HCT116 (cell line): Measurements from ENCODE around the gene KRT7.

Experiments
- CTCF ChIP-seq, 3 experiments: fragments of 200-600 bp in 1 of 3; sonication (generic) in 1 of 3; IDR thresholded peaks in 2 of 3; conservative IDR thresholded peaks in 1 of 3; 2 replicates each; pipeline ENCODE4 v1.5.1; 2012 to 2017; ENCODE audit warnings: low read depth in 2 of 3, low read length in 2 of 3, antibody characterized with exemption in 1 of 3, borderline replicate concordance in 1 of 3, control low read depth in 1 of 3, mild to moderate bottlenecking in 1 of 3, mixed read lengths in 1 of 3, mixed run types in 1 of 3, moderate library complexity in 1 of 3; ENCODE audit not compliant: insufficient read depth in 1 of 3
- EZH2 ChIP-seq: fragments of 200-600 bp; sonication (generic); IDR thresholded peaks from 2 replicates; pipeline ENCODE4 v1.6.1; 2017; ENCODE audit warnings: antibody characterized with exemption, mixed run types
- JUND ChIP-seq: IDR thresholded peaks from 2 replicates; pipeline ENCODE4 v1.6.1; 2012
- MAX ChIP-seq: IDR thresholded peaks from 2 replicates; pipeline ENCODE4 v1.6.1; 2012
- REST ChIP-seq: IDR thresholded peaks from 2 replicates; pipeline ENCODE4 v1.6.1; 2012; ENCODE audit warnings: low read depth
- SP1 ChIP-seq: IDR thresholded peaks from 2 replicates; pipeline ENCODE4 v1.6.1; 2012; ENCODE audit warnings: low read depth
- YY1 ChIP-seq: IDR thresholded peaks from 2 replicates; pipeline ENCODE4 v1.6.1; 2011; ENCODE audit warnings: low read length, low read depth, moderate library complexity, mild to moderate bottlenecking; ENCODE audit not compliant: insufficient replicate concordance; ENCODE audit errors: extremely low read depth

GRCh38 chr12:52264435-52264825, 31.4 kb downstream of the KRT7 start:
- TF ChIP-seq CTCF (IDR thresholded peaks at IDR 0.05 in 2 of 3, conservative IDR thresholded peaks at IDR 0.05 in 1 of 3; ENCODE audit: borderline replicate concordance in 1 of 3, insufficient read depth in 1 of 3, low read depth in 2 of 3, low read length in 2 of 3) = no peak
- TF ChIP-seq SP1 = no peak
- no peak for TF ChIP-seq JUND
- no peak for TF ChIP-seq EZH2
- no peak for TF ChIP-seq REST
- TF ChIP-seq MAX = no peak
- no peak for TF ChIP-seq YY1
